ENCODE results near the gene LZTFL1.

The LZTFL1 gene

DNA sequence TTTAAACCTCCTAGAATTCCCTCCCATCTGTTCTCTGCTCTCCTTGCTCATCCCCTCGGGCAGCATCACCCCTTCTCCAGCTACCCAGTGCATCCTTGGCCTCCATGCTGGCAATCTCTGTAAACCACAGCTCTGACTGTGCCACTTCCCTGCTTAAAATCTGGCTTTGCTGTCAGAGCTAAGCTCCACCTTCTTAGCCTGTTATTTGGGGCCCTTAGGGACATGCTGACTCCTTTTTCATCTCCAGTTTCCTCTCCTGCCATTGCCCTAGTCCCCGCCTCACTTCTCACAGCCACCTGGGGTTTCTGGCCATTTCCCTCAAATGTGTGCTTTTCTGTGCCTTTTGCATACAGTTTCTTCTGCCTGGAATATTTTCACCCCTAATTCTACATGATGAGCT, 51.3 kb downstream of the LZTFL1 start:
- TF ChIP-seq GATA2 (IDR thresholded peaks at IDR 0.05; ENCODE audit: low read depth, low read length): no peak

GRCh38 chr3:45789235-45789812, 52.6 kb downstream of the LZTFL1 start:
- TF ChIP-seq GATA3 (IDR thresholded peaks at IDR 0.05; ENCODE audit: low read depth, low read length) (no peak), GATA2 (IDR thresholded peaks at IDR 0.05; ENCODE audit: low read depth, low read length) (no peak)

GRCh38 chr3:45787551-45787950, 54.4 kb downstream of the LZTFL1 start:
- no peak for TF ChIP-seq GATA3 (IDR thresholded peaks at IDR 0.05; ENCODE audit: low read depth, low read length)
- no peak for TF ChIP-seq GATA2 (IDR thresholded peaks at IDR 0.05; ENCODE audit: low read depth, low read length)

GRCh38 chr3:45786801-45787495, 55.0 kb downstream of the LZTFL1 start:
- no peak for TF ChIP-seq GATA3 (IDR thresholded peaks at IDR 0.05; ENCODE audit: low read depth, low read length)

DNA sequence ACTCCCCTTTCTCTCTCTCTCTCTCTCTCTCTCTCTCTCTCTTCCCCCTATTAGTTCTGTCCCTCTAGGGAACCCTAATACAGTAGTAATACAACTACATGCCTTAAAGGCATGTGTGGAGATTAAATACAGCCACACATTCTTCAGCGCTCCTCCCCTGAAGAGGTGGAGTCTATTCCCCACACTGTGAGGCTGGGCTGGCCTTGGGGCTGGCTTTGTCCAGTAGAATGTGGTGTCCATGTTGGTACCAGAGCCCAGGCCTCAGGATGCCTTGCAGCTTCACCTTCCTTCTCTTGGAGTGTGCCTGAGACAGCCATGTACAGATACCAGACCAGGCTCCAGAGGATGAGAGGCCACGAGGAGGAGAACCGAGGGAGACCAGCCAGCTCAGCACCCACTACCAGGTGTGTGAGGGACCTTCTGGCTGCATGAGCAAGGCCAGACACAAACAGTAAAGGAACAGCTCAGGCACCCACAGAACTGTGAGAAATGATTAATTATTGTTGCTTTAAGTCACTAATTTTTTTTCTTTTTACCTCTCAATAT, 56.2 kb downstream of the LZTFL1 start:
- TF ChIP-seq GATA3 (IDR thresholded peaks at IDR 0.05; ENCODE audit: low read depth, low read length) (no peak), GATA2 (IDR thresholded peaks at IDR 0.05; ENCODE audit: low read depth, low read length) (no peak)

GRCh38 chr3:45783667-45784066, 58.3 kb downstream of the LZTFL1 start:
- TF ChIP-seq GATA3 (IDR thresholded peaks at IDR 0.05; ENCODE audit: low read depth, low read length) (no peak), GATA2 (IDR thresholded peaks at IDR 0.05; ENCODE audit: low read depth, low read length) (no peak)

DNA sequence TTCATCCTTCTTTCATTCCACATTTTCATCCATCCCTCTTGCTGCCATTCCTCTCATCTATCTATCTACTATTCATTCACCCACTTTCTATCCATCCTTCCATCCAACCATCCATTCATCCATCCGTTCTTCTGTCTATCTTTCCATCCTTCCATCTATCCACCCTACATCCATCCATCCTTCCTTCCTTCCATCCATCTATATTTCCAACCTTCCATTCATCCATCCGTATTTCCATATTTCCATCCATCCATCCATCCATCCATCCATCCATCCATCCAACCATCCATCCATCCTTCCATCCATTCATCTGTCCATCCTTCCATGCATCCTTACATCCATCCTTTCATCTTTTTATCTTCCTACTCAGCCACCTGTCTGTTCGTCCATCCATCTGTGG, 59.5 kb downstream of the LZTFL1 start:
- no peak for TF ChIP-seq GATA2 (IDR thresholded peaks at IDR 0.05; ENCODE audit: low read depth, low read length)

- TF ChIP-seq GATA3 (IDR thresholded peaks at IDR 0.05; ENCODE audit: low read depth, low read length) (no peak), GATA2 (IDR thresholded peaks at IDR 0.05; ENCODE audit: low read depth, low read length) (no peak)
These were observed 60.1 kb downstream of the LZTFL1 start for GRCh38 chr3:45781841-45782240.

DNA sequence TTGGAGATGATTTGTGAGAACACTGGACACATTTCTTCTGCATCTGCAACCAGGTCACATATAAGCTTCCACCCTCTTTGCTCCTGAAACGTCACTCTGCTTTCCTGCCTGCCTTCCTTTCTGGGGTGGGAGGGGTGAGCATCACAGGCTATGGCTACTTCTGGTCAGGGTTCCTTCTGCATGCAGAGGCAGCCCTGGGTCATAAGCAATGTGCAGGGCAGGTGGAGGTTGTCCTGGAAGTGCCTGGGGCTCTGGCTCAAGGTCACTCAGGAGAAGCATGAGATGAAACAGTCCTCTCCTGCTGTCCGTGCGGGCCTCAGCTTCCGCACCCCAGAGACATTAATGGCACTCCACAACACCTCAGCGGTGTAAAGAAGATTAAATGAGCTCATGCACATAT, 60.6 kb downstream of the LZTFL1 start:
- TF ChIP-seq GATA2 (IDR thresholded peaks at IDR 0.05; ENCODE audit: low read depth, low read length) (no peak), GATA3 (IDR thresholded peaks at IDR 0.05; ENCODE audit: low read depth, low read length) (no peak)

- TF ChIP-seq GATA2 (IDR thresholded peaks at IDR 0.05; ENCODE audit: low read depth, low read length) (no peak), GATA3 (IDR thresholded peaks at IDR 0.05; ENCODE audit: low read depth, low read length) (no peak)
These were observed 61.9 kb downstream of the LZTFL1 start for GRCh38 chr3:45779746-45780735.

DNA sequence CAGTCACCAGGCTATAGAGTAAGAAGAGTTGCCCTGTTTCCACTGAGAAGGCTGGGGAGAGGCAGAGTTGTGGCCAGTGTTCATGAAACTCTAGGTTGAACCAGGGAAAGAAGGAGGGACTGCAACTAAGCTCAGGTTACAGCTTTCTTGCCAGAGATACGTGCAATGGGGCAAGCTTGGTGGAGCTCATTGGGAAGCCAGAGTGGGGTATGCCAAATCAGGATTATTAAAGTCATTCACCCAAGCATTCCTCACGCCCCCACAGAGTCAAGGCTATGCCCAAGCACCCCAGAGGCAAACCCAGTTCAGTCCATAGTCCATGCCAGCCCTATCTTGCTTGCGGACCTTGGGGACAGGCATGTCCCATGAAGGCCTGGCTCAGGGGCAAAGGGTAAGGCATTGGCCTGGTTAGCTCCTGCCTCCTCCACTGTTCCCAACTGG, 63.1 kb downstream of the LZTFL1 start:
- no peak for TF ChIP-seq GATA3 (IDR thresholded peaks at IDR 0.05; ENCODE audit: low read depth, low read length)
- TF ChIP-seq GATA2 (IDR thresholded peaks at IDR 0.05; ENCODE audit: low read depth, low read length): no peak

GRCh38 chr3:45777746-45778386, 64.1 kb downstream of the LZTFL1 start:
- no peak for TF ChIP-seq GATA3 (IDR thresholded peaks at IDR 0.05; ENCODE audit: low read depth, low read length)
- TF ChIP-seq GATA2 (IDR thresholded peaks at IDR 0.05; ENCODE audit: low read depth, low read length): no peak

DNA sequence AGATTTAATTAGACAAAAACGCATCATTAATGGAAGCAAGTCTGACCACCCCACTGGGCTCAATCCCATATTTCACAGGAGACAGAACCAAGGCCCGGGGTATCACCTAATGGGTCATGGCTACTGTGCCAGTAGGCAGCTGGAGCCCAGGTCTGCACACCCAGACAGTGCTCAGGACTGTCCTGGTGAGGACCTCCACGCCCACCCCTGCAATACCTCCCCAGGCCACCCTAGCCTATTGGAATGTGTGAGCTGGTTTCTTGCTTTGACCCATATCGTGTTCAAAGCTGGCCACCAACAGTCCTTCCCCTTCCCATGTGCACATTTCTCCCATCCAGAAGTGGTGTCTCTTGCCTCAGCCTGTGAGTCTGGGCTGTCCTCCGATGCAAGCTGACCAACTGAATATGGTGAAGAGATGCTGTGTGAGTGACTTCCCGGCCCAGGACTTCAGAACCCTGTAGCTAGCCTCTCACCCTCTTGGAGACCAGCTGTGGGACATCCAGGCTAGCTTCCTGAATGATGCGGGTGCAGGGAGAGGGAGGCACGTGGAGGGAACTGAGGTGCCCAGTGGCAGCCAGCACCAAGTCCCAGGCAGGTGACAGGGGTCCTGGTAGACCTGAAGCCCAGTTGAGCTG, 64.7 kb downstream of the LZTFL1 start:
- no peak for TF ChIP-seq GATA3 (IDR thresholded peaks at IDR 0.05; ENCODE audit: low read depth, low read length)
- no peak for TF ChIP-seq GATA2 (IDR thresholded peaks at IDR 0.05; ENCODE audit: low read depth, low read length)

Data from SH-SY5Y (cell line).